HG03025 (cell line): ENCODE measurements around the gene TPPP.

Experiments used
- ATAC-seq: cut with Tn5 transposase; IDR thresholded peaks from one replicate; pipeline ENCODE4 v1.9.1; 2021; ENCODE audit warnings: mild to moderate bottlenecking, moderate library complexity; ENCODE audit not compliant: unreplicated experiment, low FRiP score

TPPP gene

DNA sequence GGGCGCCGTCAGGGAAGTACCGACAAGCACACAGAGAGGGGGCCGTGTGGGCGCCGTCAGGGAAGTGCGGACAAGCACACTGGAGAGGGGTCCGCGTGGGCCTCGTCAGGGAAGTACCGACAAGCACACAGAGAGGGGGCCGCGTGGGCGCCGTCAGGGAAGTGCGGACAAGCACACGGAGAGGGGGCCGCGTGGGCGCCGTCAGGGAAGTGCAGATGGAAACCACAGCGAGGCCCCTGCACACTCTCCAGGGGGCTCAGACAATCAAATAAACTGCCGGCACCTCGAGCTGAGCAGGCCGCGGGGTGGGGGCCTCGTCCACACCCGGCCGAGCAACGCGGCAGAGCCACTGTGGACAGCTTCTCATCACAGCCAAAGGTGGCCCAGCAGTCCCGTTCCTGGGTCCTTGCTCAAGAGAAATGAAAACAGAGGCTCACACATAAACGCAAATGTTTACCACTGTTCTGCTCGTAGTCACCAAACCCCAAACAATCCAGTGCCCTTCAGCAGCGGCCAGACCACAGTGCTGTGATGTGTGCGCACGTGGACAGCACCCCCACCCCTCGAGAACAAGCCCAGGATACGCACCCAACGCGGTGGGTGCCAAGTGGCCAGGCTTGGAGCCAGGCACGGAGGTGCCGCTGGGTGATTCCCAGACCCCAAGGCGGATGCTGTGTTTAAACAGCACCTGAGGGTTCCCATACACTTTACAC, 24.7 kb downstream of the TPPP start:
- ATAC-seq: no peak

GRCh38 chr5:666816-667498, 26.2 kb downstream of the TPPP start:
- ATAC-seq: no peak

DNA sequence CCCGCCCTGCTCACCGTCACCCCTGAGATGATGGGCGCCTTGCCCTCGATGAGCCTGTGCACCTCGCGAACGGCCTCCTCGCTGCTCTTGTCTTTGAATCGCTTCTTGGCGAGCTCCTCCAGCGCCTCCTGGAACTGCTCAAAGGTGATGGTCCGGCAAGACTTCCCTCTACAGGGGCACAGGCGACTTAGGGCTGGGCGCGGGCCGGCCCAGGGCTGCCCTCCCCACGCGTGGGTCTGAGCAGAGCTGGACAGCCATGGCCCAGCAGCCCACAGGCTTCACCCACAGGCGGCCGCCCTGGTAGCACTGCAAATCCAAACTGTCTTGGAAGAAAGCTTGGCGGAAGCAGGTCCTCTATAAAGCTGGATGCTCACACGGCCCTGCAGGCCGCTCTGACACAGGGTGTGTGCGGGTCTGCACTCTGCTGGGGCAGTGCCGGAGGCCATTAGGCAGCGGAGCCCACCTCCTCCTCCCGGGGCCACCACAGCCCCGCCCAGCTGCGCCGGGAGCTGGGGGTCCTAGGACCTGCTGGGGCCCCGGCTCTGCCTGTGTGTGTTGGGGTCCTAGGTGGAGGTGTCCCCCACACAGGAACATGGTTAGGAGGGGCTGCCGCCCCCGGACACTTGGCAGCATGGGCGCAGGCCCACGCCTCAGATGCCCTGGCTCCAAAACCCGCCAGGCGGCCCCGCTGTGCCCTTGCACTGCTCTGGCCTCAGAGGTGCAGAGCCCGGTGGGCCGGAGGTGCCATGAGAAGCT, 27.0 kb downstream of the TPPP start:
- no peak for ATAC-seq

- no peak for ATAC-seq
These were observed 27.6 kb downstream of the TPPP start for GRCh38 chr5:665541-665955.

- no peak for ATAC-seq
These were observed 28.2 kb downstream of the TPPP start for GRCh38 chr5:664994-665360.

DNA sequence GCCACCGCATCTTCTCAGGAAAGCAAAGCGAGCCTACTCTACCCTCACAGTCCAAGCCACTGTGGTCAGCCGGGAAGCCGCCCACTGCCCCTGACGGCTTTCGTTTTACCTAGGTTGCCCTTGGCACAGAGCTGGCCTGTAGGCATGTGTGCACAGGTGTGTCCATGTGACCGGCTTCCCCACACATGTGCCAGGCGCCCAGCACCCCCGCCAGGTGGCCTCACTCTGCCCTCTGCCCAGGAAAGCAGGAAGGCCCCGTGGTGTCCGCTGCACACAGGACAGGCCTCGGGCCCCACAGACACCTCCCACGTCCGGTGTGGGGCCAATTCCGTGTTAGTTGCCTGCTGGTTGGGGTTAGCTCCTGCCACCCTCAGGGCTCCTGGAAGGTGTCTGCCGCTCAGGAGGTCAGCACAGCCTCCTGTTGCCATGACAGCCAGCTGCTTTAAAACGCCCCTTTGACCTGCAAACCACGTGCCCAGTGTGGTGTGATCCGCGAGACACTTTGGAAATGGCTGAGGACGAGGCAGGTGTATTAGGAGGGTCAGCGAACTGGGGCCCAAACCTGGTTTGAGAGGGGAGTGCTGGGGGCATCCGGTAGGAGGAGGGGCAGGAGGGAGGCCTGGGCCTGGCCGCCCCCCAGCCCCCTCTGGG, 28.7 kb downstream of the TPPP start:
- no peak for ATAC-seq

DNA sequence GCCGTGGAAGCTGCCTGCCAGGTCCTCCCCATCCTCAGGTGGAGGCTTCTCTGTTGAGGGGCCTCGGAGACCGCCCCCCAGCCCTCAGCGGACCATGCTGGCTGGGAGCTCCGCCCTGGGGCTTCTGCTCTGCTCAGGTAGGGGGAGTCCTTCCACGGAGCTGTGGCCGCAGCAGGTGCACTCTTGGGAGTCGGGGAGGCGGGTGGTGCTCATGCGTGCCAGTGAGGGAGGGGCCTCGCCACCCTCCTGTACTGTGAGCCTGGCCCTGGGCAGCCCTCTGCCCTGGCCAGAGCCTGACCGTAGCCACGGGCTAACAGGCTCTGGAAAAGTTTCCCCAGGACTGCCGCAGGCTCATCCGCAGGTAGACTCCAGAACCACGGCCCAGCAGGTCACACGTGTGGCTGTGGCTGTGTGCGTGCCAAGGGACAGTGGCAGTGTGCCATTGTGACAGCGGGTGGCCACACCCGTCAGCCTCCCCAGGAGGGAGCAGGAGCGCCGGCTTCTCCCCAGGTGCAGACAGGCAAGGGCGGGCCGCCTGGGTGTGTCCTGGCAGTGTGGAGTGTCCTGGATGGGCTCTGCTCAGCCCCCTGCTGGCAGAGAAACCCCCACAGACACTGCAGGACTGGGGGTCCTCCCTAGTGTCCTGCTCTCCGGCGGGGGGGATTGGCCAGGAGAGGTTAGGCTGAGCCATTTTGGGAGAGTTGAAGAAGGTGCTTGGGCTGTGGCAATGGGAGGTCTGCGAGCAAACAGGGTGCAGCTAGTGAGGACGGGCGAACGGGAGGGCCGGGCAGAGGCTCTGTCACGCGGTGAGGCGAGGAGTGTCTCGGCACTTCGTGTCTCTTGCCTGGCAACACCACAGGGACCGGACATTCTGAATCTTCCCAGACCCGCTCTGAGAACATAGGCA, 29.5 kb downstream of the TPPP start:
- ATAC-seq: no peak

DNA sequence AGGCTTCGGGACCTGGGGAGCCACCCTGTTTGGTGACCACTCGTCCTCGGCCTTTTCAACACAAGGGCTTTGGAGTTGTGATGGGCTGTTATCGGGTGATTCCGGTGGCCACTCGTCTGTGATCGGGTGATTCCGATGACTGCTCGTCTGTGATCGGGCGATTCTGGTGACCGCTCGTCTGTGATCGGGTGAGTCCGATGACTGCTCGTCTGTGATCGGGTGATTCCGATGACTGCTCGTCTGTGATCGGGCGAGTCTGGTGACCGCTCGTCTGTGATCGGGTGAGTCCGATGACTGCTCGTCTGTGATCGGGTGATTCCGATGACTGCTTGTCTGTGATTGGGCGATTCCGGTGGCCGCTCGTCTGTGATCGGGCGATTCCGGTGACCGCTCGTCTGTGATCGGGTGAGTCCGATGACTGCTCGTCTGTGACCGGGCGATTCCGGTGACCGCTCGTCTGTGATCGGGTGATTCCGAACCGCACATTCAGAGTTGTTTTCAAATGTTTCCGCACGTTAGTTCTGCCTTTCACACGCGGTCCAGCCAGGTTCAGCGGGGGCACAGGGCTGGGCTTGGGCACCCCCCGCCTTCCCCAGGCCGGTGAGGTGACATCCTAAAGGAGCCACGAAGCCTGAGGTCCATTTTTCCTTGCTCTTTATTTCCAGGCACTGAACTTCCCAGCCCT, 30.3 kb downstream of the TPPP start:
- ATAC-seq: no peak

DNA sequence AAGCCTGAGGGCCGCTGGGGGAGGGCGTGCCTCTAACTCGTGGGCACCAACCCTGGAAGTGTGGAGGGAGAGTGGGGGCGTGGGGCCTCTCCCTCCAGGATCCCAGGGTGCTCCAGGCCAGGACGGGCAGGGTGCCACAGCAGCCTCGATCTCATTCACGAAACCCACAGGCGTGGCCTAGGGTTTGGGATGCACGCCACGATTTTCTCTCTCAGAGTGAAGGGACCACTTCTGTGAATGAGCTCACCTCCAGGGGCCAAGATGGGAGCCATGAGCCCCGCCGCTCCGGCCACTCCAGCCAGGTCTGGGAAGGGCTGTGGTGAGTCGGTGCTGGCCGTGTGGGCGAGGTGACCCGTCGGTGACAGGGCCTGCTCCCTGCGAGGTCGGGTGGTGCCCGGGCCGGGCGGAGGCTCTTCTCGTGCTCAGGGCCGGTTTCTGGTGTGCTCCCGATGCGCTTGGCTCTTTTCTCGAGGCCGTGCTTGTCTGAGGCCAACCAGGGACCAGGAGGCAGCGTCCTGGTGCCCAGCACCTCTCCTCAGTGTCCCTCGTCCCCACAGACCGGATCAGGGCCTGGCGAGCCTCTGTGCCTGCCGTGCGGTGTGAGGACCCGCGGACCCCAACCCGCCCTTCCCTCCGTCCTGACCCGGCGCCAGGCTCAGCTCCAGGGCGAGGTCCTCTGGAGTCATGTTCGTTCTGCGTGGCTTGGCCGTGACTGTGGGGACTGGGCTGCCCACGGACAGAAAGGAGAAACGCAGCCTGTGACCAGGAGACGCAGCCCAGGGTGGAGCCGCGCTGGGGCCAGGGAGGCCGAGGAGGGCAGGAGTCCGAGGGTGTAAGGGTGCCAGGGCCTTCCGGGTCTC, 31.0 kb downstream of the TPPP start:
- no peak for ATAC-seq

- ATAC-seq: no peak
These were observed 32.6 kb downstream of the TPPP start for GRCh38 chr5:660491-661030.

GRCh38 chr5:659496-660263, 33.5 kb downstream of the TPPP start:
- no peak for ATAC-seq

GRCh38 chr5:658103-658502, 35.0 kb downstream of the TPPP start:
- no peak for ATAC-seq

GRCh38 chr5:657570-657969, 35.6 kb downstream of the TPPP start:
- no peak for ATAC-seq

DNA sequence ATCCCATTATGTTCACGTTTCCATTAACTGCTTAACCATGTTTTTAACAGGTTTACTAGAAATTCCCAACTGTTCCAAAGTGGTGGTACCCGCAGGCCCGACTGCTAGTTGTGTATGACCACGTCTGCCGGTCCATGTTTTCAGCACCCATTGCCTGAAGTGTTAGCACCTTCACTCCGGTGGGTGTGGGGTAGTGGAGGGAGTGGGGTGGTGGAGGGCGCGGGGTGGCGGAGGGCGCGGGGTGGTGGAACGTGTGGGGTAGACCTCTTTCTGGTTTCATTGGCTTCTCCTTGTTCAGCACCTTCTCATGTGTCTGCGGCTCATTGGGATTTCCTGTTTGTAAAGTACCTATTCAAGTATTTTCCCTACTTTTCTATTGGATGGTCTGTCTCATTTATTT, 37.7 kb downstream of the TPPP start:
- ATAC-seq: no peak

- no peak for ATAC-seq
These were observed 38.9 kb downstream of the TPPP start for GRCh38 chr5:654071-654778.

- ATAC-seq: no peak
These were observed 40.3 kb downstream of the TPPP start for GRCh38 chr5:652773-653350.
